GM21367 (cell line): ENCODE measurements around the gene MRPL49.
A peak's percentile ranks its signal among the peaks of the same experiment; 100 is the strongest.
"Not testable (repeated sequence)": the region's sequence is repeated elsewhere in the genome, so short reads cannot be mapped to it uniquely, and the experiment has no call there.

Experiments used
- ATAC-seq: cut with Tn5 transposase; IDR thresholded peaks from one replicate; pipeline ENCODE4 v1.9.1; 2021; ENCODE audit not compliant: unreplicated experiment

Gene MRPL49

GRCh38 chr11:65132238-65132987 lies 10.3 kb downstream of the MRPL49 start:
- ATAC-seq, result no peak

GRCh38 chr11:65132988-65133700 lies 11.0 kb downstream of the MRPL49 start:
- ATAC-seq, result no peak

GRCh38 chr11:65133724-65134123 lies 11.6 kb downstream of the MRPL49 start:
- ATAC-seq, result no peak

GRCh38 chr11:65134240-65134951 lies 12.3 kb downstream of the MRPL49 start, which contains the start of gene SYVN1:
TSS of gene SYVN1 (minus strand) at chr11:65134519. CDS start at chr11:65133601, 918 bp downstream.
- ATAC-seq, result peak; percentile 40

- peak; percentile 59 for ATAC-seq
Observed at GRCh38 chr11:65134952-65135632, 13.0 kb downstream of the MRPL49 start.

GRCh38 chr11:65135633-65136145 lies 13.6 kb downstream of the MRPL49 start:
- ATAC-seq, result no peak

- no peak for ATAC-seq
Observed at GRCh38 chr11:65136515-65137096, 14.5 kb downstream of the MRPL49 start.

GRCh38 chr11:65141896-65142494 lies 19.9 kb downstream of the MRPL49 start:
- no peak for ATAC-seq

- no peak for ATAC-seq
Observed at GRCh38 chr11:65147352-65148075, 25.4 kb downstream of the MRPL49 start.

- no peak for ATAC-seq
Observed at GRCh38 chr11:65148657-65149056, 26.5 kb downstream of the MRPL49 start.

GRCh38 chr11:65150131-65150508 lies 28.0 kb downstream of the MRPL49 start:
- ATAC-seq, result not testable (repeated sequence)

GRCh38 chr11:65150509-65151299 lies 28.6 kb downstream of the MRPL49 start:
- ATAC-seq, result no peak

- ATAC-seq, result no peak
Observed at GRCh38 chr11:65151331-65151899, 29.3 kb downstream of the MRPL49 start.

- ATAC-seq, result no peak
Observed at GRCh38 chr11:65152122-65152521, 30.0 kb downstream of the MRPL49 start.

- ATAC-seq, result no peak
Observed at GRCh38 chr11:65156256-65156655, 34.1 kb downstream of the MRPL49 start.

- ATAC-seq, result no peak
Observed at GRCh38 chr11:65156926-65157325, 34.8 kb downstream of the MRPL49 start.

GRCh38 chr11:65157336-65157735 lies 35.2 kb downstream of the MRPL49 start:
- no peak for ATAC-seq

GRCh38 chr11:65159012-65159411 lies 36.9 kb downstream of the MRPL49 start:
- ATAC-seq, result no peak
